ENCODE measurements around the gene TMEM164. TPM values are rescaled to one million over a fixed set of nuclear protein-coding genes. Genes with fewer than 3 reads are reported as not detected.

Gene TMEM164
- total and polyA plus RNA-seq, 11 donors: 14.4 to 117 (median 50.3) TPM

- DNase-seq: no peak
- ATAC-seq: no peak
- intact Hi-C loops (cut with DNase I): loop anchor here in 4 of 10 donors (5.0 to 10.0 kb wide), 3 partner anchors 136 to 156 kb away; partner anchors contain the start of gene AMMECR1 (in 3 of the 4)
- Histone ChIP-seq H3K4me1 (peaks cover 0 to 32% (median 5%) of the 10 kb centered on the region in 12 donors), H3K4me3 (no peak overlapping the region), H3K27me3 (peaks cover 0 to 3% (median 0%) of the 10 kb centered on the region in 9 donors), H3K9me3 (no peaks in the 10 kb centered on the region), H3K36me3 (no peaks in the 10 kb centered on the region), H3K27ac (no peak overlapping the region)
- TF ChIP-seq POLR2A (IDR thresholded peaks at IDR 0.05): no peak
- TF ChIP-seq CTCF (IDR thresholded peaks at IDR 0.05): no peak
- WGBS, 4 donors: 77 to 80% (median 78%) methylated on average over 5 of the region's 5 CpGs
Measured at GRCh38 chrX:110178179-110178865, 175.4 kb downstream of the TMEM164 start.

DNA sequence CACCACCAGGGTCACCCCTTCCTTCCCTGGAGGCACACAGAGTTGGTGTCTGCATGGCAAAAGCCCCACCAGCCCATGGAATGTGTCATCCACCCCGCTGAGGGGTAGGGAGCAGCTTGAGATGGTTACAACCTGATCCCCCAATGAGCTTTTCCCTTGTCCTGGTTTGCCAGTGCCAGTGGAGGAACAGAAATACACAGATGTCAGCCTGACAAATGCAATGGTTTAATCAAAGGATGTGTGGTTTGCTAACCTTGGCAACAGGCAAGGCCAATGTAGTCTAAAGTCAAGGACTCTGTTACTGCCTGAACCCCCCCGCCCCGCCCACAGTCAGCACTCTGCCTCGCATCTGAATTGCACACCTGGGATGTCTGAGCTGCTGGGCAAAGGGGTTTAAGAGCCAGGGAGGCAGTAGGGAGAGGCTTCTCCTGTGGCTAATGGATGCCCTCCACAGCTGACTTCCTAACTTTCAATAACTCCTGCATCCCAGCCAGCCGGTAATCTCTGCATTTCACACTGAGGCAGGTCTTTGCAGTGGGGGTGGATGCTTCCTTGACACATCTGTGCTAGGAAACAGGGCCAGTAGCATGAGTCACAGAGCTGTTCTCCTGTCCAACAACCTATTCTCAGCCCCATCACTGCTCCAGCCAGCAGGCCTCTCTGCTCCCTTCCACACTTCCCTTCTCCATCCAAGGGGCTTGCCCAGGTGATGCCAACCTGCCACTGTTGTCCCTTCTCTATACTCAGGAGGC, 177.4 kb downstream of the TMEM164 start:
- 50 to 79% (median 68%) methylated on average over 5 of the region's 5 CpGs for WGBS, 4 donors
- Histone ChIP-seq H3K4me3 (no peak overlapping the region), H3K27me3 (peaks cover 0 to 12% (median 0%) of the 10 kb centered on the region in 9 donors), H3K9me3 (no peaks in the 10 kb centered on the region), H3K36me3 (no peaks in the 10 kb centered on the region), H3K4me1 (peaks cover 0 to 26% (median 3%) of the 10 kb centered on the region in 12 donors), H3K27ac (no peak overlapping the region)
- intact Hi-C loops (cut with DNase I): no loop called here
- TF ChIP-seq POLR2A (IDR thresholded peaks at IDR 0.05) (no peak), CTCF (IDR thresholded peaks at IDR 0.05) (no peak)
- ATAC-seq: peak; percentile 63 to 87 (median 83)
- DNase-seq: peak in 2 of 5 donors; percentile 21 to 40

DNA sequence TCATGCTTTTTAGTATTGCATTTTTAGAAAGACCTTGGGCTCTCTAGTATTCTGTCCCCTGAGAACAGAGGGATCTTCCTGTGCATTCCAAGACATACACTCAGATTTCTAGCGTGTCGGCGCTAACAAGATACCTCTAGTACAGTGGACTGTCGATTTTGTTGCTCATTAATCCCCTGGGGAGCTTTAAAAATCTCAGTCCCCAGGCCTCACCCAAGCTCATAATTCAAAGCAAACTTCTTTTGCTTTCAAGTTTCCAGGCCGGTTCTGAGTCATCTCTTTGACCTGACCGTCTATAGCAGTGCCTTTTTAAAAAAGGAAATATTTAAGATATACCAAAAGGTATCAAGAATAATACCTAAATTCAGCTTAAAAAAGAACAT, 178.0 kb downstream of the TMEM164 start:
- DNase-seq (no peak), ATAC-seq (no peak)
- Histone ChIP-seq H3K4me1 (peaks cover 0 to 20% (median 3%) of the 10 kb centered on the region in 12 donors), H3K27ac (no peak overlapping the region), H3K4me3 (no peak overlapping the region), H3K27me3 (peaks cover 0 to 12% (median 0%) of the 10 kb centered on the region in 9 donors), H3K36me3 (no peaks in the 10 kb centered on the region), H3K9me3 (no peaks in the 10 kb centered on the region)
- TF ChIP-seq CTCF (IDR thresholded peaks at IDR 0.05) (no peak), POLR2A (IDR thresholded peaks at IDR 0.05) (no peak)
- WGBS, 4 donors: 52 to 74% (median 59%) methylated on average over 6 of the region's 6 CpGs
- intact Hi-C loops (cut with DNase I): no loop called here

DNA sequence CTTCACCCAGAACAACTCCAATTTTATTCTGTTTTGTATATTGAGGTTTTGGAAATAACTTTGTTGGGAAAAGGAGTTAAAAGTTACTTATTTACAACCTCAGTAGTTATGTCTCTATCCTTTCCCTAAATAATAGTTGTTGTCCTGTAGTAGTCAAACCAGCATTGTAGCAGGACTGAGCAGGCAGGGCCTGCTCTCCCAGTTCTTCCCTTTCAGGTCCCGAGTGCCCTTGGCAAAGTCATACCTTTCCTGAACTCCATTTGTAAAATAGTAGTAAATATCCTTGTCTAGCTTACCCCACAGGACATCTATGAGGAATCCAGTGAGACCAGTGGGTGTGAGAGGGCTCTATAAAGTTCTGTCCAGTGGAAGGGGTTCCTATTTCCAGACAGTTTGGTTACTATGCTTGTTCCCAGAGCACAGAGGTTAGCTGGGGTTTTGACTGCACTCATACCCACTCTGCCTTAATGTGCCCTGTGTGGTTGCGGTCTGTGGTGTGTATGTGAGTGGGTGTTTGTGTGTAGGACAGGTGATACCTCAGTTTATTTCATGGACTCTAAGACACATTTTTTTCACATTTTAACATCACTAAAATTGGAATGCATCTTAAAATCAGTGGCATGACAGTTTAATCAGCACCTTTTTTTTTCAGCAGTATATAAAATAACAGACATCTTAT, 178.7 kb downstream of the TMEM164 start:
- Histone ChIP-seq H3K9me3 (peaks cover 0 to 5% (median 0%) of the 10 kb centered on the region in 12 donors), H3K36me3 (no peaks in the 10 kb centered on the region), H3K27me3 (peaks cover 0 to 12% (median 0%) of the 10 kb centered on the region in 9 donors), H3K27ac (no peak overlapping the region), H3K4me3 (no peak overlapping the region), H3K4me1 (peaks cover 0 to 14% (median 3%) of the 10 kb centered on the region in 12 donors)
- DNase-seq (no peak), ATAC-seq (no peak)
- intact Hi-C loops (cut with DNase I): no loop called here
- 46 to 87% (median 78%) methylated on average over 2 of the region's 2 CpGs for WGBS, 4 donors
- TF ChIP-seq POLR2A (IDR thresholded peaks at IDR 0.05) (no peak), CTCF (IDR thresholded peaks at IDR 0.05) (no peak)

Data from heart left ventricle (tissue), 16 donors.